SK-N-SH (cell line): ENCODE data around the gene TUSC7. TPM values are rescaled to one million over a fixed set of nuclear protein-coding genes. Genes with fewer than 3 reads are reported as not detected.

Experiments
- CTCF ChIA-PET: fragments of 300-600, 350-600 bp; formaldehyde crosslinking; extraction: SDS; loops from one replicate; lab custom pipeline; 2021; lab: Yijun Ruan, JAX
- POLR2A ChIA-PET: fragments of 350-600 bp; sonication (Branson Sonifier 250); formaldehyde crosslinking; extraction: SDS; loops from one replicate; lab custom pipeline; 2020; ENCODE audit warnings: antibody characterized with exemption, inconsistent platforms; lab: Yijun Ruan, JAX
- DNase-seq: peaks from one replicate; pipeline ENCODE4 v3.0.0; 2012
- H2AFZ ChIP-seq: fragments of 200-600 bp; sonication (generic); 2 replicates; pipeline ENCODE4 v1.8.1; 2016; ENCODE audit warnings: antibody characterized with exemption, mild to moderate bottlenecking, low read depth
- H3F3A ChIP-seq: fragments of 200-600 bp; sonication (generic); replicated peaks from 2 replicates; pipeline ENCODE3; 2016; ENCODE audit warnings: antibody characterized with exemption, mild to moderate bottlenecking; ENCODE audit not compliant: insufficient read depth
- H3K27ac ChIP-seq, 2 experiments: fragments of 200-500 bp in 1 of 2; fragments of 200-600 bp in 1 of 2; sonication (Bioruptor generic) in 1 of 2; sonication (generic), shearing (Covaris generic) in 1 of 2; 2 replicates each; pipeline versions ENCODE4 v1.5.1 to v1.6.1; 2014 to 2016; ENCODE audit warnings: low read depth in 2 of 2, inconsistent platforms in 1 of 2, low read length in 1 of 2, mild to moderate bottlenecking in 1 of 2, mixed read lengths in 1 of 2
- H3K27me3 ChIP-seq: fragments of 200-600 bp; sonication (generic), shearing (Covaris generic); 2 replicates; pipeline ENCODE4 v1.6.1; 2016; ENCODE audit warnings: mixed run types; ENCODE audit not compliant: insufficient read depth
- H3K36me3 ChIP-seq, 2 experiments: fragments of 200-500 bp in 1 of 2; fragments of 200-600 bp in 1 of 2; sonication (Bioruptor generic) in 1 of 2; sonication (generic) in 1 of 2; replicated peaks in 1 of 2; 2 replicates each; pipeline versions ENCODE3 to v1.5.1; 2014 to 2016; ENCODE audit warnings: low read length in 1 of 2, mild to moderate bottlenecking in 1 of 2; ENCODE audit not compliant: insufficient read depth in 2 of 2, control insufficient read depth in 1 of 2
- H3K4me1 ChIP-seq, 2 experiments: fragments of 200-500 bp in 1 of 2; fragments of 200-600 bp in 1 of 2; sonication (Bioruptor generic) in 1 of 2; sonication (generic), shearing (Covaris generic) in 1 of 2; 2 replicates each; pipeline versions ENCODE4 v1.5.1 to v1.6.1; 2014 to 2016; ENCODE audit warnings: low read depth in 1 of 2, low read length in 1 of 2, mixed run types in 1 of 2; ENCODE audit not compliant: insufficient read depth in 2 of 2, control insufficient read depth in 1 of 2
- H3K4me2 ChIP-seq: fragments of 200-600 bp; sonication (generic), shearing (Covaris generic); 2 replicates; pipeline ENCODE4 v1.6.1; 2017; ENCODE audit warnings: mixed run types
- H3K4me3 ChIP-seq, 2 experiments: fragments of 200-500 bp in 1 of 2; fragments of 200-600 bp in 1 of 2; sonication (Bioruptor generic) in 1 of 2; sonication (generic), shearing (Covaris generic) in 1 of 2; 2 replicates each; pipeline versions ENCODE4 v1.5.1 to v1.8.1; 2014 to 2016; ENCODE audit warnings: low read depth in 2 of 2, inconsistent platforms in 1 of 2, low read length in 1 of 2, mild to moderate bottlenecking in 1 of 2, mixed read lengths in 1 of 2, moderate library complexity in 1 of 2
- H3K79me2 ChIP-seq: fragments of 200-600 bp; sonication (generic); 2 replicates; pipeline ENCODE4 v1.8.1; 2017; ENCODE audit warnings: mild to moderate bottlenecking; ENCODE audit not compliant: insufficient read depth
- H3K9ac ChIP-seq: fragments of 200-600 bp; sonication (generic); 2 replicates; pipeline ENCODE4 v1.6.1; 2017; ENCODE audit warnings: mixed run types
- H3K9me2 ChIP-seq: fragments of 200-600 bp; sonication (generic); 2 replicates; pipeline ENCODE4 v1.6.1; 2017; ENCODE audit warnings: mixed run types
- H3K9me3 ChIP-seq: fragments of 200-600 bp; sonication (generic); 2 replicates; pipeline ENCODE4 v1.6.1; 2017; ENCODE audit warnings: mixed run types, mild to moderate bottlenecking, moderate library complexity
- H4K20me1 ChIP-seq: fragments of 200-600 bp; sonication (generic); 2 replicates; pipeline ENCODE4 v1.6.1; 2017; ENCODE audit warnings: mild to moderate bottlenecking, mixed run types; ENCODE audit not compliant: insufficient read depth
- FOSL2 ChIP-seq: IDR thresholded peaks from 2 replicates; pipeline ENCODE4 v1.4.0; 2012; ENCODE audit warnings: low read depth, mild to moderate bottlenecking, moderate library complexity, borderline replicate concordance
- FOXM1 ChIP-seq: IDR thresholded peaks from 2 replicates; pipeline ENCODE4 v1.4.0; 2012; ENCODE audit warnings: low read depth, mild to moderate bottlenecking
- GATA2 ChIP-seq: sonication (generic); formaldehyde crosslinking; IDR thresholded peaks from 2 replicates; pipeline ENCODE4 v1.5.0; 2020; ENCODE audit warnings: mild to moderate bottlenecking, missing genetic modification reagents
- JUND ChIP-seq: IDR thresholded peaks from 2 replicates; pipeline ENCODE4 v1.4.0; 2012
- MXI1 ChIP-seq: IDR thresholded peaks from 2 replicates; pipeline ENCODE4 v1.6.1; 2012; ENCODE audit warnings: mild to moderate bottlenecking, low read depth, low read length, improper control_type of control experiment
- NRF1 ChIP-seq: IDR thresholded peaks from 2 replicates; pipeline ENCODE4 v1.6.1; 2012; ENCODE audit warnings: low read depth, mild to moderate bottlenecking, low read length
- RAD21 ChIP-seq: IDR thresholded peaks from 2 replicates; pipeline ENCODE4 v1.6.1; 2012; ENCODE audit warnings: mild to moderate bottlenecking, low read length
- RCOR1 ChIP-seq: fragments of 150-350 bp; IDR thresholded peaks from 2 replicates; pipeline ENCODE4 v1.6.1; 2017; ENCODE audit warnings: antibody characterized with exemption, low read length
- RFX5 ChIP-seq: IDR thresholded peaks from 2 replicates; pipeline ENCODE4 v1.6.1; 2012; ENCODE audit warnings: mild to moderate bottlenecking, improper control_type of control experiment, low read length
- RXRA ChIP-seq: IDR thresholded peaks from 2 replicates; pipeline ENCODE4 v1.4.0; 2012; ENCODE audit warnings: low read depth, mild to moderate bottlenecking, borderline replicate concordance
- SMC3 ChIP-seq: IDR thresholded peaks from 2 replicates; pipeline ENCODE4 v1.6.1; 2012; ENCODE audit warnings: low read depth, low read length, improper control_type of control experiment
- TAF1 ChIP-seq: IDR thresholded peaks from 2 replicates; pipeline ENCODE4 v1.6.1; 2012; ENCODE audit warnings: low read depth, mild to moderate bottlenecking, low read length, moderate library complexity, borderline replicate concordance
- TCF12 ChIP-seq: IDR thresholded peaks from 2 replicates; pipeline ENCODE4 v1.4.0; 2012
- WGBS: methylation state at CpG from one replicate; pipeline ENCODE4 v1.1.6; 2017; ENCODE audit warnings: low lambda C conversion rate; 5-methylcytosine and 5-hydroxymethylcytosine counted together
- polyA plus RNA-seq, 3 experiments: library from polyadenylated mRNA; depleted of rRNA; stranded (reverse); fragments of >200 nt; gene quantifications; 2 replicates each; pipeline ENCODE4 v1.2.3, GENCODE V29; 2012
- TF ChIP-seq, protein P1 (sequence below): IDR thresholded peaks from 2 replicates; pipeline ENCODE4 v1.4.0; 2012; ENCODE audit warnings: low read depth, borderline replicate concordance
- TF ChIP-seq, protein P2 (sequence below): fragments of 200-600 bp; sonication (generic); IDR thresholded peaks from 2 replicates; pipeline ENCODE4 v1.6.1; 2017; ENCODE audit warnings: antibody characterized with exemption, mild to moderate bottlenecking, moderate library complexity
- TF ChIP-seq, protein P3 (sequence below): fragments of 150-350 bp; IDR thresholded peaks from 2 replicates; pipeline ENCODE4 v1.6.1; 2017; ENCODE audit warnings: antibody characterized with exemption, low read length, low read depth, borderline replicate concordance
- TF ChIP-seq, protein P4 (sequence below): IDR thresholded peaks from 2 replicates; pipeline ENCODE4 v1.4.0; 2012; ENCODE audit warnings: low read depth
- TF ChIP-seq, protein P5 (sequence below): IDR thresholded peaks from 2 replicates; pipeline ENCODE4; 2012

The TUSC7 gene
- polyA plus RNA-seq, 1 of the 3 experiments (the other 2 are of a cell fraction): not detected

DNA sequence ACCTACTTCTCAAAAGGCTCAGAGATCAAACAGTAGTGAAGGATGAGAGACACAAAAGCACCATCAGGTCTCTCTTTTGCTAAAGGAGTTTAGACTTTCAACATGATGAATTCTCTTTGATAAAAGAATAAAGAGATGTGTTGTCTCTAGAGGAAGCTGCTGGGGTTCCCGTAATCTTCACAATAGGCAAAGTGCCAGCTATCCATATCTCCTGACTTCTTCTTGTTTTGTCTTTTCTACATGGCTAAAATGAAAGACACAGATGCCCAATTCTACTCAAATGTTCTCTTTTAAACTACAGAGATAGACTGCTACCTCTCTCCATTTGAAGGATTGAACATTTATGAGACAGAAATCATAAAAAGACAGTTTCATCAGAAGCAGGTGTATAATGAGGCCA is 38.4 kb upstream of the TUSC7 start:
- Histone ChIP-seq H3F3A (no peaks in the 10 kb centered on the region), H3K4me3 (no peak overlapping the region), H2AFZ (no peak overlapping the region), H3K4me2 (no peak overlapping the region), H3K36me3 (no peaks in the 10 kb centered on the region), H4K20me1 (no peaks in the 10 kb centered on the region), H3K9me3 (no peaks in the 10 kb centered on the region), H3K4me1 (no peaks in the 10 kb centered on the region), H3K27me3 (no peaks in the 10 kb centered on the region), H3K9ac (no peak overlapping the region), H3K27ac (no peak overlapping the region), H3K79me2 (no peaks in the 10 kb centered on the region), H3K9me2 (no peaks in the 10 kb centered on the region)
- DNase-seq: no peak
- TF ChIP-seq FOSL2 (no peak), RFX5 (no peak), GATA2 (no peak), SMC3 (no peak), TAF1 (no peak), TCF12 (no peak), FOXM1 (no peak), RCOR1 (no peak), RXRA (no peak), MXI1 (no peak), NRF1 (no peak), RAD21 (no peak), JUND (no peak)
- TF ChIP-seq, protein P1, sequence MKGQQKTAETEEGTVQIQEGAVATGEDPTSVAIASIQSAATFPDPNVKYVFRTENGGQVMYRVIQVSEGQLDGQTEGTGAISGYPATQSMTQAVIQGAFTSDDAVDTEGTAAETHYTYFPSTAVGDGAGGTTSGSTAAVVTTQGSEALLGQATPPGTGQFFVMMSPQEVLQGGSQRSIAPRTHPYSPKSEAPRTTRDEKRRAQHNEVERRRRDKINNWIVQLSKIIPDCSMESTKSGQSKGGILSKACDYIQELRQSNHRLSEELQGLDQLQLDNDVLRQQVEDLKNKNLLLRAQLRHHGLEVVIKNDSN: no peak
- TF ChIP-seq, protein P2, sequence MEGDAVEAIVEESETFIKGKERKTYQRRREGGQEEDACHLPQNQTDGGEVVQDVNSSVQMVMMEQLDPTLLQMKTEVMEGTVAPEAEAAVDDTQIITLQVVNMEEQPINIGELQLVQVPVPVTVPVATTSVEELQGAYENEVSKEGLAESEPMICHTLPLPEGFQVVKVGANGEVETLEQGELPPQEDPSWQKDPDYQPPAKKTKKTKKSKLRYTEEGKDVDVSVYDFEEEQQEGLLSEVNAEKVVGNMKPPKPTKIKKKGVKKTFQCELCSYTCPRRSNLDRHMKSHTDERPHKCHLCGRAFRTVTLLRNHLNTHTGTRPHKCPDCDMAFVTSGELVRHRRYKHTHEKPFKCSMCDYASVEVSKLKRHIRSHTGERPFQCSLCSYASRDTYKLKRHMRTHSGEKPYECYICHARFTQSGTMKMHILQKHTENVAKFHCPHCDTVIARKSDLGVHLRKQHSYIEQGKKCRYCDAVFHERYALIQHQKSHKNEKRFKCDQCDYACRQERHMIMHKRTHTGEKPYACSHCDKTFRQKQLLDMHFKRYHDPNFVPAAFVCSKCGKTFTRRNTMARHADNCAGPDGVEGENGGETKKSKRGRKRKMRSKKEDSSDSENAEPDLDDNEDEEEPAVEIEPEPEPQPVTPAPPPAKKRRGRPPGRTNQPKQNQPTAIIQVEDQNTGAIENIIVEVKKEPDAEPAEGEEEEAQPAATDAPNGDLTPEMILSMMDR: no peak
- TF ChIP-seq, protein P3, sequence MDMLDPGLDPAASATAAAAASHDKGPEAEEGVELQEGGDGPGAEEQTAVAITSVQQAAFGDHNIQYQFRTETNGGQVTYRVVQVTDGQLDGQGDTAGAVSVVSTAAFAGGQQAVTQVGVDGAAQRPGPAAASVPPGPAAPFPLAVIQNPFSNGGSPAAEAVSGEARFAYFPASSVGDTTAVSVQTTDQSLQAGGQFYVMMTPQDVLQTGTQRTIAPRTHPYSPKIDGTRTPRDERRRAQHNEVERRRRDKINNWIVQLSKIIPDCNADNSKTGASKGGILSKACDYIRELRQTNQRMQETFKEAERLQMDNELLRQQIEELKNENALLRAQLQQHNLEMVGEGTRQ: no peak
- TF ChIP-seq, protein P4, sequence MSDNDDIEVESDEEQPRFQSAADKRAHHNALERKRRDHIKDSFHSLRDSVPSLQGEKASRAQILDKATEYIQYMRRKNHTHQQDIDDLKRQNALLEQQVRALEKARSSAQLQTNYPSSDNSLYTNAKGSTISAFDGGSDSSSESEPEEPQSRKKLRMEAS: no peak
- TF ChIP-seq, protein P5, sequence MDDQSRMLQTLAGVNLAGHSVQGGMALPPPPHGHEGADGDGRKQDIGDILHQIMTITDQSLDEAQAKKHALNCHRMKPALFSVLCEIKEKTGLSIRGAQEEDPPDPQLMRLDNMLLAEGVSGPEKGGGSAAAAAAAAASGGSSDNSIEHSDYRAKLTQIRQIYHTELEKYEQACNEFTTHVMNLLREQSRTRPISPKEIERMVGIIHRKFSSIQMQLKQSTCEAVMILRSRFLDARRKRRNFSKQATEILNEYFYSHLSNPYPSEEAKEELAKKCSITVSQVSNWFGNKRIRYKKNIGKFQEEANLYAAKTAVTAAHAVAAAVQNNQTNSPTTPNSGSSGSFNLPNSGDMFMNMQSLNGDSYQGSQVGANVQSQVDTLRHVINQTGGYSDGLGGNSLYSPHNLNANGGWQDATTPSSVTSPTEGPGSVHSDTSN: no peak
- CTCF ChIA-PET: no interaction called here
- WGBS: 30% methylated on average over 1 of the region's 1 CpG
- POLR2A ChIA-PET: no interaction called here
